Femur (tissue), 1 donor: ENCODE results near the gene ULBP1.
A peak's percentile ranks its signal among the peaks of the same experiment; 100 is the strongest.
"Not testable (repeated sequence)": the region's sequence is repeated elsewhere in the genome, so short reads cannot be mapped to it uniquely, and the experiment has no call there.

Experiments used
- DNase-seq: peaks from one replicate; pipeline ENCODE4 v3.0.0-alpha.2; 2017

ULBP1 gene

GRCh38 chr6:149933461-149933860 is 30.3 kb upstream of the ULBP1 start:
- peak; percentile 4 for DNase-seq

DNA sequence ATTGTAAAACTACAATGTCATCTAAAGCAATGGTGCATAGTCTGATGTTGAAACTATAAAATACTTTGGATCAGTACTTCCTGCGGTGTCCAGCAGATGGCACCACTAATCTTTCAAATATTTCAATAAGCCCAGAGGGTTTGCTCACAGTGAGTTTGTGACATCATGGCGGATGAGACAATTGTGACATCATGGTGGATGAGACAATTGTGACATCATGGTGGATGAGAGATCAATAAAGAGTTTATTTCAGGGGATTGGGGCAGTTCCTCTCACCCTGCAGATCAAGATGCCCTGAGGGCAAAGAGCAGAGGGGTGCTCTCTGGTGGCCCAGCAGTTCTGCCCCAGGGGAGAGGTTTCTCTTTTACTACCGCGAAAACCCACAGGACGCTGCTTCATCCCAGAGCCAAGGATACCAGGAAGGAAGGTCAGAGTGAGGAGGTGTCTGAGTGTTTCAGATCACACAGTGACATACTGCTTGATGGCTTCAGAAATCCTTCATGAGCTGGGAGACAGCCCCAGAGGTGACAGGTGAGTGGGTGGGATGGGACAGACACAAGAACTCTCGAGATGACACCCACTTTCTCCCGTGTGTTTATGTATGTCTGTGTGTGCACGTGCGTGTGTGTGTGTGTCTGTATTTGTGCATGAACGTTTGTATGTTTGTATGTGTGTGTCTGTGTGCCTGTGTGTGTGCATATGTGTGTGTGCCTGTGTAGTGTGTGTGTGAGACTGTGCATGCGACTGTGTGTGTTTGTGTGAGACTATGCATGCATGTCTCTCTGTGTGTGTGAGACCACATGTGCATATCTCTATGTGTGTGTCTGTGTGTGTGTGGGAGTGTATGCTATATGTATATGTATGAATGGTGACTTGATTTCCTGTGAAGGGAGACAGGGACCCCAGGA is 29.2 kb upstream of the ULBP1 start:
- DNase-seq = peak; percentile 66

DNA sequence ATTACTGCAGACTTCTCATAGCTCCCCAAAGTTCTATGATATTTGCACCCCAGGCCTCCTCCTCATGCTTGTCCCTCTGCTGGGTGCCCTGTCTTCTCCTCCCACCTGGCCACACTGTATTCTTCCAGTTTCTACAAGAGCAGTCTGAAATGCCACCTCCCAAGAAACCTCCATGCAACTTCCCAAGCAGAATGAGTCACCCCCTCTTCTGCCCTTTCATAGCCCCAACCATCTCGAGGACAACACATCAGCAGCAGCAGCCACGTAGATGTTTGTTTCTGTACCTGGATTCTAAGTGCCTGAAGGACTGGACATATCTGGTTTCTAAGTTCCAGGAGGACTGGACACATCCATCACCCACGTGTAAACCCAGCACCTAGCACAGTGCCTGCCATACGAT is 28.5 kb upstream of the ULBP1 start:
- no peak for DNase-seq

GRCh38 chr6:149935668-149936067 is 28.1 kb upstream of the ULBP1 start:
- DNase-seq = no peak

GRCh38 chr6:149936743-149937142 is 27.0 kb upstream of the ULBP1 start:
- DNase-seq = no peak

GRCh38 chr6:149938013-149938570 is 25.7 kb upstream of the ULBP1 start:
- DNase-seq = not testable (repeated sequence)

DNA sequence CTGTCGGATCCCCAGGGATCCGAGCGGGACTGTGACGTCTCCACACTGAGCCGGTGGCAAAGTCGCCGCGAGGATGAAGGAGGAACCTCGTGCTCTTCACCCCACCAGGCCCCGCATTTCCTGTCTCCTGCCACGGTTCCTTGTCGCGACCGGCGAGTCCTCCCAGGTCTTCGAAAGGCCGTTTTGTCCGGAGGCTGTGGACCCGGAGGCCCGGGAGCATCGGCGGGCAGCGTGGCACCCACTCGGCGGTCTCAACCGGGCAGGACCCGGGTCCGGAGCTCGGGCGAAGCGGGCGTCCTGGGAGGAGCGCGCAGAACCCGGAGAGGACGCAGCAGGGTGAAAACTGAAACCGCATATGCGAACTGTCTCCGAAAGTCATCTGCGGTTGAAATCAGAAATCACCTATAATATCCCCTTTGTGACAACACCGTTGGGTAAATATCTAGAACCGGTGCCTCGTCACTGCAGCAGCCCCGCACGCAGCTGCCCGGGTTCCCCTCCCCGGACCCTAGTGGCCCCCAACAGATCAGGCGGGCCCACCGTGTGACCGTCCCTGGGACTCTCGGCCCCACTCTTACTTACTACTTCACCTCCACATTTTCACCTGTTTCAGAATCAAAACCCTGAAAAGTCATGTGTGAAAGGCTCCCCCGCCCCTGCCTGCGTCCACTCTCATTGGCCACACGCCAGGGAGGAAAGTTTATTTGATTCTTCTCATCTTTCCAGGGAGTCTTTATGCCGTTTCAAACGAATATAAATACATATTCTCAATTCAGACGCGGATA is 25.0 kb upstream of the ULBP1 start:
- DNase-seq = peak; percentile 36

- DNase-seq = no peak
These were observed 24.4 kb upstream of the ULBP1 start for GRCh38 chr6:149939356-149939648.

GRCh38 chr6:149939909-149940671 is 23.7 kb upstream of the ULBP1 start:
- peak; percentile 18 for DNase-seq

- DNase-seq = peak; percentile 18
These were observed 23.1 kb upstream of the ULBP1 start for GRCh38 chr6:149940672-149940982.

GRCh38 chr6:149941583-149942460 is 21.9 kb upstream of the ULBP1 start, which contains the start of gene ULBP2:
TSS of gene ULBP2 (plus strand) at chr6:149942014. CDS start at chr6:149942073, 59 bp downstream.
- DNase-seq = peak; percentile 93

DNA sequence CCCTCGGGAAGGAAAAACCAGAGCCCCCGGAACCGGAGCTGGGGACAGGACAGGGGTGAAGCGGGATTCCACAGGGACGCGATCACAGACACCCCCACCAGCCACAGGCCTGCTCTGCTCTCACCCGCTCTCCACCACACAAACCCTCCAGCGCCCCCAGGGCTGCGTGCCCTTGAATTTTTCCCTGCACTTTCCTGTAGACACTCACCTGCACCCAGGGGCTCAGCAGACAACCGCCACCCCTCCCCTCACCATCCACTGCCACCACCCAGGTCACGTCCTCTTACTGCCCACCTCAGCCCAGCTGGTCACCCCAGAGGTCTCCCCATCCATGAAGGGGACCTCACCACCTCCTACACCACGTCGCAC is 21.3 kb upstream of the ULBP1 start:
- no peak for DNase-seq

- peak; percentile 12 for DNase-seq
These were observed 20.4 kb upstream of the ULBP1 start for GRCh38 chr6:149943321-149943720.

- not testable (repeated sequence) for DNase-seq
These were observed 18.5 kb upstream of the ULBP1 start for GRCh38 chr6:149945276-149945675.

GRCh38 chr6:149946631-149947030 is 17.1 kb upstream of the ULBP1 start:
- DNase-seq = not testable (repeated sequence)

GRCh38 chr6:149947533-149947932 is 16.2 kb upstream of the ULBP1 start:
- not testable (repeated sequence) for DNase-seq

DNA sequence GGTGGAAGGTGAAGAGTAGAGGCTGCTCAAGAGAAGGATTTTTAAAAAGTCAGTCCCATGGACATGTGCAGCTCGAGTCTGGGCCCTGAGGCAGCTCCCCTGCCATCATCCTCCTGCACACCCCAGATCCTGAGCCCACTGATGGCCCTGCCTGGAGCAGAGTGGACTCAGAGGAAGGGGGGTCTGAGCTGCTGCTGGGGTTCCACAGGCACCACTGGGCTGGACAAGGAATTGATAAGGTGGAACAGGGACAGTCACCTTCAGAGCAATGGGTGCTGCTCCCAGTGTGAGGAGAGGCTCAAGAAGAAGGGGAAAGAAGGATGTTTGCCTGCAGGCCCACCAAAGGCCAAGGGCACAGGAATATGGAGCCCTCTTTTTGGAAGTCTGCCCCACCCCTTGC is 15.7 kb upstream of the ULBP1 start:
- DNase-seq = peak; percentile 5

- no peak for DNase-seq
These were observed 15.1 kb upstream of the ULBP1 start for GRCh38 chr6:149948616-149949015.

- DNase-seq = no peak
These were observed 13.3 kb upstream of the ULBP1 start for GRCh38 chr6:149950423-149950822.

DNA sequence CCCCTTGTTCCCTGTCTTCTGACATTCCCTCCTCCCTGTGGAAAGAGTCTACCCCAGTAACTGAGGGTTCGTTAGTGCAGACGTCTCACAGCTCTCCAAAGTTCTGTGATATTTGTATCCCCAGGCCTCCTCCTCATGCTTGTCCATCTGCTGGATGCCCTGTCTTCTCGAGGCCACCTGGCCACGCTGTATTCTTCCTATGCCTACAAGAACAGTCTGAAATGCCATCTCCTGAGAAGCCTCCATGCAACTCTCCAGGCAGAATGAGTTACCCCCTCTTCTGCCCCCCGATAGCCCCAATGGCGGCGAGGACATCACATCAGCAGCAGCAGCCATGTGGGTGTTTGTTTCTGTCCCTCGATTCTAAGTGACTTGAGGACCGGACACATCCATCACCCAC is 12.6 kb upstream of the ULBP1 start:
- DNase-seq = peak; percentile 4

DNA sequence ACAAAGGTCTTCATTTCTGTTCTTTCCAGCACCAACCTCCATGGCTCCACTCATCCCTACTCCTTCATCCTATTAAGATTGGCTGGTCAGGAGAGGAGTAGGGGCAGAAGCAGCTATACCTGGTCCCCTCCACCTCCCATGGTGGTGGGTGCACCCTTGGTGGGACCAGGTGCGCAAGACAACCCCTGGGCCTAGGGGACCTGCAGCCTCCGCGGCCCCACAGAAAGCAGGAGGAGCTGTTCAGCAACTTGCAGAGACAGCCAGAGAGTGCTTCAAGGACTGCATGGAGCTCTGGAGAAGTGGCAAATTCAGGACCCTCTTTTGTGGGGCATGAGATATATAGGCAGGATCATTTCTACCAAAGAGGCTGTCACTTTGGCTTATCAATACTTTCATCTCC is 12.1 kb upstream of the ULBP1 start:
- DNase-seq = no peak

GRCh38 chr6:149953390-149953789 is 10.4 kb upstream of the ULBP1 start:
- not testable (repeated sequence) for DNase-seq
